Fibroblast of lung (primary cell): ENCODE results near the gene SLC25A12. TPM values are rescaled to one million over a fixed set of nuclear protein-coding genes. Genes with fewer than 3 reads are reported as not detected.

Source experiments
- DNase-seq, 2 donors: peaks; one replicate each; pipeline versions ENCODE4 v3.0.0 to v3.0.0-alpha.2; 2010; ENCODE audit warnings: low read depth in 2 of 2
- H2AFZ ChIP-seq: 2 replicates; pipeline ENCODE4 v1.5.1; 2012; ENCODE audit warnings: low read length, control low read depth, inconsistent platforms
- H3K27ac ChIP-seq: 2 replicates; pipeline ENCODE4 v1.5.1; 2011; ENCODE audit warnings: low read length, control low read depth; ENCODE audit not compliant: insufficient read depth
- H3K27me3 ChIP-seq: 2 replicates; pipeline ENCODE4 v1.5.1; 2011; ENCODE audit warnings: mild to moderate bottlenecking, low read length; ENCODE audit not compliant: control insufficient read depth, insufficient read depth
- H3K36me3 ChIP-seq: 2 replicates; pipeline ENCODE4 v1.5.1; 2011; ENCODE audit warnings: low read length; ENCODE audit not compliant: control insufficient read depth, insufficient read depth
- H3K4me1 ChIP-seq: 2 replicates; pipeline ENCODE4 v1.5.1; 2011; ENCODE audit warnings: low read length; ENCODE audit not compliant: control insufficient read depth, insufficient read depth; ENCODE audit errors: extremely low read depth
- H3K4me2 ChIP-seq: 2 replicates; pipeline ENCODE4 v1.5.1; 2011; ENCODE audit warnings: low read length, control low read depth; ENCODE audit not compliant: insufficient read depth; ENCODE audit errors: extremely low read depth
- H3K4me3 ChIP-seq, 4 experiments: fragments of 200-600 bp in 1 of 4; sonication (generic) in 1 of 4; replicated peaks in 1 of 4; 2 replicates each; pipeline ENCODE4 v1.5.1; 2011 to 2016; ENCODE audit warnings: low read length in 4 of 4, low read depth in 3 of 4, mild to moderate bottlenecking in 3 of 4, control low read depth in 2 of 4, inconsistent platforms in 1 of 4, mixed read lengths in 1 of 4; ENCODE audit not compliant: insufficient read depth in 1 of 4; ENCODE audit errors: control extremely low read depth in 1 of 4
- H3K79me2 ChIP-seq: 2 replicates; pipeline ENCODE4 v1.5.1; 2012; ENCODE audit warnings: mild to moderate bottlenecking, low read length, inconsistent platforms; ENCODE audit not compliant: control insufficient read depth, insufficient read depth
- H3K9ac ChIP-seq: 2 replicates; pipeline ENCODE4 v1.5.1; 2011; ENCODE audit warnings: mild to moderate bottlenecking, low read length, control low read depth; ENCODE audit not compliant: insufficient read depth
- H3K9me3 ChIP-seq: 2 replicates; pipeline ENCODE4 v1.5.1; 2012; ENCODE audit warnings: low read depth, low read length; ENCODE audit not compliant: control insufficient read depth, insufficient read depth
- H4K20me1 ChIP-seq: 2 replicates; pipeline ENCODE4 v1.5.1; 2011; ENCODE audit warnings: low read length; ENCODE audit not compliant: control insufficient read depth, insufficient read depth; ENCODE audit errors: extremely low read depth
- CTCF ChIP-seq, 2 donors: IDR thresholded peaks in 1 of 2; conservative IDR thresholded peaks in 1 of 2; 1 replicate in 1 of 2; 2 replicates in 1 of 2; pipeline ENCODE4 v1.5.1; 2011 to 2012; ENCODE audit warnings: low read length in 2 of 2, control low read depth in 1 of 2, inconsistent platforms in 1 of 2, low read depth in 1 of 2, mild to moderate bottlenecking in 1 of 2
- EZH2 ChIP-seq: IDR thresholded peaks from 2 replicates; pipeline ENCODE4 v1.5.1; 2012; ENCODE audit warnings: low read length, control low read depth, mild to moderate bottlenecking; ENCODE audit errors: missing control alignments
- polyA plus RNA-seq, 2 donors: library from polyadenylated mRNA; depleted of rRNA in 1 of 2; stranded (reverse) in 1 of 2; unstranded in 1 of 2; fragments of >200 nt; gene quantifications; 2 replicates each; pipeline ENCODE4 v1.2.1, GENCODE V29; 2011 to 2012; ENCODE audit warnings: missing spikeins in 1 of 2
- total RNA-seq: library from RNA; depleted of rRNA; stranded (reverse); fragments of >200 nt; gene quantifications from 2 replicates; pipeline ENCODE4 v1.2.1, GENCODE V29; 2014

SLC25A12 gene
- total and polyA plus RNA-seq, 2 donors (not counting 1 experiment from before 2014, with no cell fraction given): 21.5 to 25.9 TPM

- H3K9me3 ChIP-seq: no peaks in the 10 kb centered on the region
- H3K4me1 ChIP-seq: no peaks in the 10 kb centered on the region
- H3K36me3 ChIP-seq: peaks cover 8% of the 10 kb centered on the region
- no peak for TF ChIP-seq CTCF (conservative IDR thresholded peaks at IDR 0.05 in 1 of 2, IDR thresholded peaks at IDR 0.05 in 1 of 2; ENCODE audit: low read depth in 1 of 2, low read length in 2 of 2)
- H3K9ac ChIP-seq: no peak overlapping the region
- no peaks in the 10 kb centered on the region for H4K20me1 ChIP-seq
- H3K79me2 ChIP-seq: no peaks in the 10 kb centered on the region
- DNase-seq: no peak
- H2AFZ ChIP-seq: no peak overlapping the region
- H3K4me3 ChIP-seq: no peak overlapping the region
- H3K27me3 ChIP-seq: no peaks in the 10 kb centered on the region
- H3K4me2 ChIP-seq: no peak overlapping the region
- H3K27ac ChIP-seq: no peak overlapping the region
These were observed 105.6 kb downstream of the SLC25A12 start for GRCh38 chr2:171788316-171788993.

- H3K9me3 ChIP-seq: no peaks in the 10 kb centered on the region
- no peaks in the 10 kb centered on the region for H3K4me1 ChIP-seq
- H3K4me2 ChIP-seq: no peak overlapping the region
- no peak overlapping the region for H3K4me3 ChIP-seq
- peaks cover 8% of the 10 kb centered on the region for H3K36me3 ChIP-seq
- no peaks in the 10 kb centered on the region for H3K27me3 ChIP-seq
- H3K79me2 ChIP-seq: no peaks in the 10 kb centered on the region
- H3K9ac ChIP-seq: no peak overlapping the region
- no peak overlapping the region for H2AFZ ChIP-seq
- no peak overlapping the region for H3K27ac ChIP-seq
- H4K20me1 ChIP-seq: no peaks in the 10 kb centered on the region
- no peak for DNase-seq
- TF ChIP-seq CTCF (conservative IDR thresholded peaks at IDR 0.05 in 1 of 2, IDR thresholded peaks at IDR 0.05 in 1 of 2; ENCODE audit: low read depth in 1 of 2, low read length in 2 of 2) (no peak), EZH2 (no peak)
These were observed 106.5 kb downstream of the SLC25A12 start for GRCh38 chr2:171787333-171788072.

GRCh38 chr2:171785450-171785849 lies 108.6 kb downstream of the SLC25A12 start:
- no peak overlapping the region for H3K27ac ChIP-seq
- H3K9me3 ChIP-seq: no peaks in the 10 kb centered on the region
- no peak overlapping the region for H3K4me3 ChIP-seq
- H3K4me1 ChIP-seq: no peaks in the 10 kb centered on the region
- no peak overlapping the region for H3K4me2 ChIP-seq
- no peaks in the 10 kb centered on the region for H4K20me1 ChIP-seq
- TF ChIP-seq CTCF (conservative IDR thresholded peaks at IDR 0.05 in 1 of 2, IDR thresholded peaks at IDR 0.05 in 1 of 2; ENCODE audit: low read depth in 1 of 2, low read length in 2 of 2): no peak
- TF ChIP-seq EZH2: no peak
- peaks cover 8% of the 10 kb centered on the region for H3K36me3 ChIP-seq
- no peaks in the 10 kb centered on the region for H3K79me2 ChIP-seq
- DNase-seq: no peak
- no peaks in the 10 kb centered on the region for H3K27me3 ChIP-seq
- no peak overlapping the region for H3K9ac ChIP-seq
- H2AFZ ChIP-seq: no peak overlapping the region
